Nephron progenitor cell (in vitro differentiated cells): ENCODE measurements around the gene SLC16A1.
"Not testable (repeated sequence)": the region's sequence is repeated elsewhere in the genome, so short reads cannot be mapped to it uniquely, and the experiment has no call there.

ENCODE experiments used
- DNase-seq: peaks from one replicate; pipeline ENCODE4 v3.0.0; 2021
- H3K27ac Mint-ChIP-seq: 2 replicates; pipeline ENCODE4 v1.8.0; 2021; ENCODE audit warnings: mild to moderate bottlenecking, moderate library complexity, mixed read lengths
- H3K27me3 Mint-ChIP-seq: 2 replicates; pipeline ENCODE4 v1.8.0; 2021; ENCODE audit warnings: mild to moderate bottlenecking, low read depth, mixed read lengths; ENCODE audit not compliant: poor library complexity
- H3K36me3 Mint-ChIP-seq: 2 replicates; pipeline ENCODE4 v1.8.0; 2021; ENCODE audit warnings: low read depth, mixed read lengths
- H3K4me1 Mint-ChIP-seq: 2 replicates; pipeline ENCODE4 v1.8.0; 2021; ENCODE audit warnings: mixed read lengths
- H3K4me3 Mint-ChIP-seq: 2 replicates; pipeline ENCODE4 v1.8.0; 2021; ENCODE audit warnings: mild to moderate bottlenecking, moderate library complexity, mixed read lengths
- H3K9me3 Mint-ChIP-seq: 2 replicates; pipeline ENCODE4 v1.8.0; 2021; ENCODE audit warnings: mild to moderate bottlenecking, moderate library complexity, mixed read lengths
- TF ChIP-seq, protein P1 (sequence below): fragments of 200-600 bp; sonication (generic); IDR thresholded peaks from 2 replicates; pipeline ENCODE4 v1.5.0; 2021; ENCODE audit warnings: antibody characterized with exemption

The SLC16A1 gene

DNA sequence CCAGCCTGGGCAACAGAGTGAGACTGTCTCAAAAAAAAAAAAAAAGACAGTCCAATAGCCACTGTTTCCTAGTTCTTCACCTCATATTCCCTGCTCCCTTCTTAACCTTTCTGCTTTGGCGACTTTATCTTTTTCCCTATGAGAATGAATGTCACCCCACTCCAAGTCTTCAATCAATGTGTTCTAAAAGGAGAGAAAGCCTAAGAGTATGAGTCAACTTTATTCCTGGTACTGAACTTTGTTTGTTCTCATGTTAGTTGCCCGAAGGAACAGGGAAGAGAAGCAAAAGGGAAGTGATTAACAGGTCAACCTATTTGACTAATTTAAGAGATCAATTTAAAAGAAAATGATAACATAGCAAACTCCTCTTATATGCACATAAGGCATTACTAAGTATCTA is 39.9 kb upstream of the SLC16A1 start:
- Mint-ChIP-seq H3K9me3 (no peaks in the 10 kb centered on the region), H3K4me1 (peaks cover 20% of the 10 kb centered on the region), H3K36me3 (peaks cover 32% of the 10 kb centered on the region), H3K27ac (no peak overlapping the region), H3K27me3 (no peaks in the 10 kb centered on the region), H3K4me3 (no peak overlapping the region)
- DNase-seq: no peak
- TF ChIP-seq, protein P1, sequence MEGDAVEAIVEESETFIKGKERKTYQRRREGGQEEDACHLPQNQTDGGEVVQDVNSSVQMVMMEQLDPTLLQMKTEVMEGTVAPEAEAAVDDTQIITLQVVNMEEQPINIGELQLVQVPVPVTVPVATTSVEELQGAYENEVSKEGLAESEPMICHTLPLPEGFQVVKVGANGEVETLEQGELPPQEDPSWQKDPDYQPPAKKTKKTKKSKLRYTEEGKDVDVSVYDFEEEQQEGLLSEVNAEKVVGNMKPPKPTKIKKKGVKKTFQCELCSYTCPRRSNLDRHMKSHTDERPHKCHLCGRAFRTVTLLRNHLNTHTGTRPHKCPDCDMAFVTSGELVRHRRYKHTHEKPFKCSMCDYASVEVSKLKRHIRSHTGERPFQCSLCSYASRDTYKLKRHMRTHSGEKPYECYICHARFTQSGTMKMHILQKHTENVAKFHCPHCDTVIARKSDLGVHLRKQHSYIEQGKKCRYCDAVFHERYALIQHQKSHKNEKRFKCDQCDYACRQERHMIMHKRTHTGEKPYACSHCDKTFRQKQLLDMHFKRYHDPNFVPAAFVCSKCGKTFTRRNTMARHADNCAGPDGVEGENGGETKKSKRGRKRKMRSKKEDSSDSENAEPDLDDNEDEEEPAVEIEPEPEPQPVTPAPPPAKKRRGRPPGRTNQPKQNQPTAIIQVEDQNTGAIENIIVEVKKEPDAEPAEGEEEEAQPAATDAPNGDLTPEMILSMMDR: no peak

DNA sequence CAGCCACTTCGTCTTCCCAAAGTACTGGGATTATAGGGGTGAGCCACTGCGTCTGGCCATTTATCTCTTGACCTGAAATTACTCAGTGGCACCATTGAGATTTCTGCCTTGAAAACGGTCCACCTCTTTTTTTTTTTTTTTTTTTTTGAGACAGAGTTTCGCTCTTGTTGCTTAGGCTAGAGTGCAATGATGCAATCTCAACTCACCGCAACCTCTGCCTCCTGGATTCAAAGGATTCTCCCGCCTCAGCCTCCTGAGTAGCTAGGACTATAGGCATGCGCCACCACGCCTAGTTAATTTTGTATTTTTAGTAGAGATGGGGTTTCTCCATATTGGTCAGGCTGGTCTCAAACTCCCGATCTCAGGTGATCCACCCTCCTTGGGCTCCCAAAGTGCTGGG is 39.0 kb upstream of the SLC16A1 start:
- Mint-ChIP-seq H3K4me1 (peaks cover 20% of the 10 kb centered on the region), H3K36me3 (peaks cover 25% of the 10 kb centered on the region), H3K27ac (peak overlapping the region; percentile 48)
- H3K9me3 Mint-ChIP-seq, H3K27me3 Mint-ChIP-seq, DNase-seq, H3K4me3 Mint-ChIP-seq: not testable (repeated sequence)

DNA sequence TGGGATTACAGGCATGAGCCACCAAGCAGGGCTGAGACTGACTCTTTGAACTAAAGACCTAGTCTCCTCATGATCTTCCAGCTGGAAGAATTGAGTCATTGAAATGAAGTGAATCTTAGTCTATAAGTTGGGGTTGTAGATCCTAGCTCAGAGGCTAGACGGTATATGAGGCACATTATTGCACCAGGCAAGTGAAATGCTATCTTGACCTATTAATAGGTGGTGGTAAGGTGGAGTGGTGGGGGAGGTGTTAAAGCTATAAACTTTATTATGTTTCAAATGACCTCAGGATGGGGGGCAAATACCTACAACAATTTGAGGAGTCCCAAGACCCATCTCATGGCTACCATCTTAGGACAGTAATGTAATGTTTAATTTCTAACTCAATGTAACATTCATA is 36.8 kb upstream of the SLC16A1 start:
- Mint-ChIP-seq H3K27me3 (no peaks in the 10 kb centered on the region), H3K4me1 (peaks cover 20% of the 10 kb centered on the region), H3K27ac (no peak overlapping the region), H3K36me3 (peaks cover 19% of the 10 kb centered on the region), H3K9me3 (no peaks in the 10 kb centered on the region), H3K4me3 (no peak overlapping the region)
- TF ChIP-seq, protein P1: no peak
- no peak for DNase-seq

DNA sequence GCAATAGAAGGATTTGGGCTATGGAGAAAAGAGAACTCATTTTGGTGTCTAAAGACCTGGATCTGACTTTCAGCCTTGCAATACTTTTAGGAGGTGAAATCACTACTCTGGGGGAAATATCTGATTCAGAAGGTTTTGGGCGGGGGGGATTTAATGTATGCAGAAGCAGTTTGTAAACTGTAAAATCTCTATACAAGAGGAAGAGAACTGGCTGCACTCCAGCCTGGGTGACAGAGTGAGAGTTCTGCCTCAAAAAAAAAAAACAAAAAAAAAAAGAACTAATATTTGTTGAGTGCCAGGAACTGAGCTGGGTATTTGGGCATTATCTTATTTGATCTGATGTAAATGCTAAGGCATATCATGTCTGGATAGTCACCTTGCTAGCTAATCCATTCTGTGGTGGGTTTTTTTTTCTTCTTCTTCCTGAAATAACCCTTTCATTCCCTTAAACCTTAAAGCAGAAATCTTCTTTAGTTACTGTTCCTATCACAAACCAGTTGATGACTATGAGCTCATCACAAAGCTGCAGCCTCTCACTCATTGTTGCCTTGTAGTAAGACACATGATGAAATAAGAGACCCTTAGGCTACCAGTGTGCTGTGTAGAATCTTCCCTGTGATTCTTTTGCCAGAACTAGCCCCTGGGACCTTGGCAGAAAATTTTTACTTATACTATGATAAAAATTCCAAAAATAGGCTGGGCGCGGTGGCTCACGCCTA is 35.6 kb upstream of the SLC16A1 start:
- no peak overlapping the region for H3K4me3 Mint-ChIP-seq
- H3K4me1 Mint-ChIP-seq: peaks cover 20% of the 10 kb centered on the region
- H3K27ac Mint-ChIP-seq: no peak overlapping the region
- TF ChIP-seq, protein P1: no peak
- no peaks in the 10 kb centered on the region for H3K27me3 Mint-ChIP-seq
- DNase-seq: no peak
- no peaks in the 10 kb centered on the region for H3K9me3 Mint-ChIP-seq
- peaks cover 17% of the 10 kb centered on the region for H3K36me3 Mint-ChIP-seq

DNA sequence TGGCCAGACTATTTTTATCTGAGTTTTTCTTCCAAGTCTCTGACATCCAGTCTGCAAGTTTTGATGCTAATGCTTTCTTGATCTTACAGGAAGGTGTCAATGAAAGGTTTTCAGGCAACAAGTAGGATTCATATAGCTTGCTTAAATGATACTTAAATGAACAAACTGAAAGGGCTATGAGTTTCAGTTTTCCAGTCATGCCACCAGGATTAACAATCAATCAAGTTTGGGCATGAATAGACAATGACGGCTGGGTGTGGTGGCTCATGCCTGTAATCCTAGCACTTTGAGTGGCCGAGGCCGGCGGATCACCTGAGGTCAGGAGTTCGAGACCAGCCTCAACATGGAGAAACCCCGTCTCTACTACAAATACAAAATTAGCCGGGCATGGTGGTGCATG is 34.3 kb upstream of the SLC16A1 start:
- Mint-ChIP-seq H3K4me1 (peaks cover 20% of the 10 kb centered on the region), H3K4me3 (no peak overlapping the region), H3K36me3 (peaks cover 6% of the 10 kb centered on the region), H3K27me3 (no peaks in the 10 kb centered on the region), H3K9me3 (no peaks in the 10 kb centered on the region), H3K27ac (no peak overlapping the region)
- TF ChIP-seq, protein P1: no peak
- no peak for DNase-seq

DNA sequence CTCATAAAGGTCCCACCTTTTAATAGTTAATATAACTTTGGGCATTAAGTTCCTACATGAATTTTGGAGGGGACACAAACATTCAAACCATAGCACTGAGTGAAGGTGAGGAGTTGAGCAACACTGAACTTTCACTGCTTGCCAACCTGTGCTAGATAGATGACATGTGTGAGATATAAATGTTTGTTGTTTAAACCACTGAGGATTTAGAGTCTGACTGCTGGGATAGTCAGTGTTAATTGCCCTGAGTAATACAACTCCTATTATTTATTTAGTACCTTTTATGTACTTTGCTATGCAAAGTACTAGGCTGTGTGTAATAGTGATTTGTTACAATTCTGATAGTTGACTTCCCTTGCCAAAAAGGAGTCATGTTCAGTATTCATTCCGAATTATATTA is 32.4 kb upstream of the SLC16A1 start:
- H3K27ac Mint-ChIP-seq: no peak overlapping the region
- no peak overlapping the region for H3K4me3 Mint-ChIP-seq
- H3K4me1 Mint-ChIP-seq: peaks cover 22% of the 10 kb centered on the region
- TF ChIP-seq, protein P1: no peak
- no peaks in the 10 kb centered on the region for H3K27me3 Mint-ChIP-seq
- H3K9me3 Mint-ChIP-seq: no peaks in the 10 kb centered on the region
- peaks cover 5% of the 10 kb centered on the region for H3K36me3 Mint-ChIP-seq
- DNase-seq: no peak
